ENCODE data around the gene DPM1.
"Not testable (repeated sequence)": the region's sequence is repeated elsewhere in the genome, so short reads cannot be mapped to it uniquely, and the experiment has no call there.

Gene DPM1

DNA sequence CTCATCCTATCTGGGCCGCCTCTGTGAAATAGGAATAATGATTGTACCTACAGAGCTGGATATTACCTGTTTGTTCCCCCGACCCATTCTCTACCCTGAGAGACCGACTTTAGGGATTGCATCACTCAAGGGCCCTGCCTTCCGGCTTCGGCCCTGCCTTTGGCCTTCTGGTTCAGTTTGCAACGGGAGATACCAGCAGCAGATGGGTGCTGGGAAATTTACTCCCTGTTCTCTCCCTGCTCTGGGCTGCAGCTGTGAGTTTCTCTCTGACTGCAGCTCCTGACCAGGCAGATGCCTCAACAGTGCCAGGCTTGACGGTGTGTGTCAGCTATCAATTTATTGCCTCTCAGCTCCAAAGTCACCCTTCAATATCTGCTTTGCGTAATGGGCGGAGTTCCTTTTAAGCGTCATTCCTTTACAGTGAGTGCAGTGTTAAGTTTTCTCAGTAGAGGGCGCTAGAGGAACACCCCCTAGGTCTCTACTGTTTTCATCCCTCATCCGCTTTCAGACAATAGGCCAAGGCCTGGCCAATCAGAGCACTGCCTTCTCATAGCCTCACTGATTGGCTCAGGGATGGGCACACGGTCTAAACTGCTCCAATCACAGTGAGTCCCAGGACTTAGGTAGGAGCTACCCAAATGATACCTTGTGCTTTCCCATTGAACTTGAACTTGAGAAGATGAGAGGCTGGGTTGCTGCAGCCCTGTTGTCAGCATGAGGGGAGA is 34.6 kb upstream of the DPM1 start:
- Histone ChIP-seq H3K27me3 (ENCODE audit: low read depth, low read length) (no peaks in the 10 kb centered on the region), H3K4me1 (ENCODE audit: control insufficient read depth in 1 of 2, insufficient read depth in 2 of 2, low read length in 2 of 2) (no peaks in the 10 kb centered on the region), H3K27ac (ENCODE audit: low read length) (no peak overlapping the region), H3K9me3 (ENCODE audit: control insufficient read depth in 1 of 2, low read length in 2 of 2) (no peaks in the 10 kb centered on the region), H3K4me3 (ENCODE audit: low read depth in 1 of 2, low read length in 2 of 2) (no peak overlapping the region), H3K36me3 (ENCODE audit: control insufficient read depth in 1 of 2, insufficient read depth in 2 of 2, low read length in 2 of 2) (no peaks in the 10 kb centered on the region)

GRCh38 chr20:50992336-50992732 is 34.0 kb upstream of the DPM1 start:
- Histone ChIP-seq H3K4me3 (ENCODE audit: low read depth in 1 of 2, low read length in 2 of 2) (no peak overlapping the region), H3K27me3 (ENCODE audit: low read depth, low read length) (no peaks in the 10 kb centered on the region), H3K36me3 (ENCODE audit: control insufficient read depth in 1 of 2, insufficient read depth in 2 of 2, low read length in 2 of 2) (no peaks in the 10 kb centered on the region), H3K9me3 (ENCODE audit: control insufficient read depth in 1 of 2, low read length in 2 of 2) (no peaks in the 10 kb centered on the region), H3K27ac (ENCODE audit: low read length) (no peak overlapping the region), H3K4me1 (ENCODE audit: control insufficient read depth in 1 of 2, insufficient read depth in 2 of 2, low read length in 2 of 2) (no peaks in the 10 kb centered on the region)

GRCh38 chr20:50991076-50991475 is 32.7 kb upstream of the DPM1 start:
- Histone ChIP-seq H3K4me3 (ENCODE audit: low read depth in 1 of 2, low read length in 2 of 2) (no peak overlapping the region), H3K9me3 (ENCODE audit: control insufficient read depth in 1 of 2, low read length in 2 of 2) (no peaks in the 10 kb centered on the region), H3K36me3 (ENCODE audit: control insufficient read depth in 1 of 2, insufficient read depth in 2 of 2, low read length in 2 of 2) (no peaks in the 10 kb centered on the region), H3K4me1 (ENCODE audit: control insufficient read depth in 1 of 2, insufficient read depth in 2 of 2, low read length in 2 of 2) (no peaks in the 10 kb centered on the region), H3K27ac (ENCODE audit: low read length) (no peak overlapping the region), H3K27me3 (ENCODE audit: low read depth, low read length) (peaks cover 5% of the 10 kb centered on the region)

DNA sequence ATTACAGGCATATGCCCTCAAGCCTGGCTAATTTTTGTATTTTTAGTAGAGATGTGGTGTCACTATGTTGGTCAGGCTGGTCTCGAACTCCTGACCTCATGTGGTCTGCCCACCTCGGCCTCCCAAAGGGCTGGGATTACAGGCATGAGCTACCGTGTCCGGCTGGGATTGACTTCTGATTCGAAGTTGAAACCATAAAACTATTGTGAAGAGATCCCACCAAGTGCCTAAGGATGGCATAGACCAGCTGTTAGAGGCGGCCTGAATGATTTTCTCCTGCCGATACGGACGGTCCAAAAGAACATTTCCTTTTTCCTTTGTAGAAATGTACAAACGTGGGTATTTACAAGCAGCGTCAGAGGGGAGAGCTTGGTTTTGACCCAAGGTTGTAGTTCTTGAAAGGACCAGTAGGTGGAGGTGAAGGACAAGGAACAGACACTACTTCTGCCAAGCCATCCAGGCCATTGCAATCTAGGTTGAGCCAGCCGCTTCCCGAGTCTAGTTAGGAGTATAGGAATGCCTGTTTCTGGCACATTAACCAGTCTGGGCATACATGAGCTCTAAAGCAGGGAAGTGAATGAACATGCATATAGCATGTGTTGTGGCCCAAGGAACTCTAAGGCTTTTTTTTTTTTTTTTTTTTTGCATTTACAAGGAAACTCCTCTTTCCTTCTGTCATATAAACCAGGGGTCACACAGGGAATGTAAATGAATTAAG is 29.3 kb upstream of the DPM1 start:
- peaks cover 5% of the 10 kb centered on the region for H3K27me3 ChIP-seq (ENCODE audit: low read depth, low read length)
- no peak overlapping the region for H3K27ac ChIP-seq (ENCODE audit: low read length)
- no peaks in the 10 kb centered on the region for H3K36me3 ChIP-seq (ENCODE audit: control insufficient read depth in 1 of 2, insufficient read depth in 2 of 2, low read length in 2 of 2)
- H3K4me1 ChIP-seq (ENCODE audit: control insufficient read depth in 1 of 2, insufficient read depth in 2 of 2, low read length in 2 of 2) = no peaks in the 10 kb centered on the region
- no peaks in the 10 kb centered on the region for H3K9me3 ChIP-seq (ENCODE audit: control insufficient read depth in 1 of 2, low read length in 2 of 2)
- H3K4me3 ChIP-seq (ENCODE audit: low read depth in 1 of 2, low read length in 2 of 2) = no peak overlapping the region

- Histone ChIP-seq H3K36me3 (ENCODE audit: control insufficient read depth in 1 of 2, insufficient read depth in 2 of 2, low read length in 2 of 2) (no peaks in the 10 kb centered on the region), H3K27ac (ENCODE audit: low read length) (no peak overlapping the region), H3K27me3 (ENCODE audit: low read depth, low read length) (peaks cover 5% of the 10 kb centered on the region), H3K9me3 (ENCODE audit: control insufficient read depth in 1 of 2, low read length in 2 of 2) (no peaks in the 10 kb centered on the region), H3K4me1 (ENCODE audit: control insufficient read depth in 1 of 2, insufficient read depth in 2 of 2, low read length in 2 of 2) (peaks cover 0 to 4% of the 10 kb centered on the region in 2 donors), H3K4me3 (ENCODE audit: low read depth in 1 of 2, low read length in 2 of 2) (no peak overlapping the region)
These were observed 25.0 kb upstream of the DPM1 start for GRCh38 chr20:50983321-50983720.

GRCh38 chr20:50982363-50982762 is 24.0 kb upstream of the DPM1 start:
- Histone ChIP-seq H3K27ac (ENCODE audit: low read length) (no peak overlapping the region), H3K4me1 (ENCODE audit: control insufficient read depth in 1 of 2, insufficient read depth in 2 of 2, low read length in 2 of 2) (peaks cover 0 to 4% of the 10 kb centered on the region in 2 donors), H3K4me3 (ENCODE audit: low read depth in 1 of 2, low read length in 2 of 2) (no peak overlapping the region), H3K27me3 (ENCODE audit: low read depth, low read length) (peaks cover 5% of the 10 kb centered on the region), H3K36me3 (ENCODE audit: control insufficient read depth in 1 of 2, insufficient read depth in 2 of 2, low read length in 2 of 2) (no peaks in the 10 kb centered on the region), H3K9me3 (ENCODE audit: control insufficient read depth in 1 of 2, low read length in 2 of 2) (no peaks in the 10 kb centered on the region)

- H3K9me3 ChIP-seq (ENCODE audit: control insufficient read depth in 1 of 2, low read length in 2 of 2) = no peaks in the 10 kb centered on the region
- H3K27ac ChIP-seq (ENCODE audit: low read length) = no peak overlapping the region
- no peak overlapping the region for H3K4me3 ChIP-seq (ENCODE audit: low read depth in 1 of 2, low read length in 2 of 2)
- H3K4me1 ChIP-seq (ENCODE audit: control insufficient read depth in 1 of 2, insufficient read depth in 2 of 2, low read length in 2 of 2) = peaks cover 0 to 4% of the 10 kb centered on the region in 2 donors
- no peaks in the 10 kb centered on the region for H3K27me3 ChIP-seq (ENCODE audit: low read depth, low read length)
- no peaks in the 10 kb centered on the region for H3K36me3 ChIP-seq (ENCODE audit: control insufficient read depth in 1 of 2, insufficient read depth in 2 of 2, low read length in 2 of 2)
These were observed 23.3 kb upstream of the DPM1 start for GRCh38 chr20:50981714-50982048.

GRCh38 chr20:50980851-50981713 is 22.8 kb upstream of the DPM1 start:
- Histone ChIP-seq H3K36me3 (ENCODE audit: control insufficient read depth in 1 of 2, insufficient read depth in 2 of 2, low read length in 2 of 2) (no peaks in the 10 kb centered on the region), H3K27me3 (ENCODE audit: low read depth, low read length) (no peaks in the 10 kb centered on the region), H3K27ac (ENCODE audit: low read length) (no peak overlapping the region), H3K4me3 (ENCODE audit: low read depth in 1 of 2, low read length in 2 of 2) (no peak overlapping the region), H3K9me3 (ENCODE audit: control insufficient read depth in 1 of 2, low read length in 2 of 2) (no peaks in the 10 kb centered on the region), H3K4me1 (ENCODE audit: control insufficient read depth in 1 of 2, insufficient read depth in 2 of 2, low read length in 2 of 2) (peaks cover 0 to 4% of the 10 kb centered on the region in 2 donors)

GRCh38 chr20:50980071-50980681 is 21.8 kb upstream of the DPM1 start:
- Histone ChIP-seq H3K4me3 (ENCODE audit: low read depth in 1 of 2, low read length in 2 of 2) (no peak overlapping the region), H3K27ac (ENCODE audit: low read length) (peak overlapping the region; percentile 24), H3K27me3 (ENCODE audit: low read depth, low read length) (no peaks in the 10 kb centered on the region), H3K36me3 (ENCODE audit: control insufficient read depth in 1 of 2, insufficient read depth in 2 of 2, low read length in 2 of 2) (no peaks in the 10 kb centered on the region), H3K9me3 (ENCODE audit: control insufficient read depth in 1 of 2, low read length in 2 of 2) (no peaks in the 10 kb centered on the region), H3K4me1 (ENCODE audit: control insufficient read depth in 1 of 2, insufficient read depth in 2 of 2, low read length in 2 of 2) (peaks cover 0 to 4% of the 10 kb centered on the region in 2 donors)

- H3K27ac ChIP-seq (ENCODE audit: low read length); H3K27me3 ChIP-seq (ENCODE audit: low read depth, low read length); H3K36me3 ChIP-seq (ENCODE audit: control insufficient read depth in 1 of 2, insufficient read depth in 2 of 2, low read length in 2 of 2); H3K4me1 ChIP-seq (ENCODE audit: control insufficient read depth in 1 of 2, insufficient read depth in 2 of 2, low read length in 2 of 2); H3K9me3 ChIP-seq (ENCODE audit: control insufficient read depth in 1 of 2, low read length in 2 of 2); H3K4me3 ChIP-seq (ENCODE audit: low read depth in 1 of 2, low read length in 2 of 2): not testable (repeated sequence)
These were observed 20.2 kb upstream of the DPM1 start for GRCh38 chr20:50978533-50978932.

All from muscle layer of duodenum (tissue), 2 donors.